ENCODE results near the gene UNC5A.

Gene UNC5A

DNA sequence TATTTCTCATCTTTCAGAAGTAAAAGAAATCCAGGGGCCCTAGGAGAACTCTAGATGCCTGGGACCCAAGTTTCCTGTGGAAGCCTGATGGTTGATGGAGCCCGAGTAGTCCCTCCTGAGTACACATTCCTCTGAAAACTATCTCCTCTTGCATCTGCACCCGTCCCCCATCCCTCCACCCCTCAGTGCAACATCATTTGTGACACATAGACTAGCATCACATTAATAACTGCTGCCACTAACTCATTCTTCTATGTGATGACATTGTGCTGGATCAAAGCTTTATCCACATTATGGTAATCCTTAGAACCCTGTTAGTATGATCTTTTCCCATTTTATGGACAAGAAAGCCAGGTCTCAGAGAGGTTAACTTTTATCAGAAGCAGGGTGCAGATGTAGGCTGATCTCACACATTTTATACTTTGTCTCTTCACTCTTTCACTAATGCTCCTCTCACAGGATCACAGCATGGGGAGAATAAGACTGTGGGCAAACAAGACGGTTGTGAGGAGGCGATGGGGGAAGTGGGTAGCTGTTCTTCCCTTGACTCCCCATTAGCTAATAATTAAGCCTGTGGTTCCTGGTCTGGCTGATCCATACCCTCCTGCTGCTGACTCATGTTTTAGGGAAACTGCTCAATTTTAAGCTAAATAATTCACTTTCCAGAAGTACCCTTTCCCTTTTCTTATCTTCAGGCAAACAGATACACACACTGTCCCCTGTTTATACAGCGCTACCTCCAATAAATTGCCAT lies 92.7 kb downstream of the UNC5A start:
- Histone ChIP-seq H3K4me1 (peaks cover 19 to 66% (median 36%) of the 10 kb centered on the region in 10 experiments), H3K4me3 (no peak overlapping the region), H3K9me3 (replicated peaks in 1 of 11) (no peaks in the 10 kb centered on the region), H3K9ac (peak overlapping the region in 2 of 11 experiments; percentile 12 to 50; a peak in 2 of 22 replicates), H4K20me1 (peaks cover 0 to 41% (median 0%) of the 10 kb centered on the region in 11 experiments; a peak in 7 of 22 replicates), H3K36me3 (peaks cover 45 to 77% (median 68%) of the 10 kb centered on the region in 11 experiments), H3K4me2 (peak overlapping the region in 3 of 11 experiments; percentile 93 to 97 (median 95); a peak in 6 of 22 replicates), H3K27me3 (no peaks in the 10 kb centered on the region), H3K27ac (peak overlapping the region in 3 of 11 experiments; percentile 4 to 82 (median 82); a peak in 3 of 22 replicates)
- TF ChIP-seq Cebpa-rat (IDR thresholded peaks at IDR 0.05), result no peak

DNA sequence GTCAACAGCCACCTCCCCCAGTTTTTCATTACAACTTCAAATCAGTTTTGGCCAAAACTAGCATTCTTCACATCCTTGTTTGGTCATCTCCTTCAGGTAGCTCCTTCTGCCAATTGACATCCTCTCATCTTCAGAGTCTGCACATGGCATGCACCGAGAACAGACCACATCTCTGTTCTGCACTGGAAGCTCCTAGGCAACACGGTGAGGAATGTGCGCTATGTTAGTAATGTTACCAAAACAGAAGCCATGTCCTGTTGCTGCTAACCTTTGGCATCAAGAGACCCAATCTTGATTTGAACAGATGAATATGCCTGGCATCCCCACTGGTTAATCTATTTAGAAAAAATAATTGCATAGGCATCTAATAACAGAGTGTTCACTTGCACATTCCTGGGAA lies 93.9 kb downstream of the UNC5A start:
- peak overlapping the region in 2 of 11 experiments; percentile 93 to 95; a peak in 3 of 22 replicates for H3K4me2 ChIP-seq
- peaks cover 55 to 89% (median 80%) of the 10 kb centered on the region in 11 experiments for H3K36me3 ChIP-seq
- no peak overlapping the region for H3K4me3 ChIP-seq
- peaks cover 0 to 52% (median 9%) of the 10 kb centered on the region in 11 experiments; a peak in 11 of 22 replicates for H4K20me1 ChIP-seq
- no peak for TF ChIP-seq Cebpa-rat (IDR thresholded peaks at IDR 0.05)
- no peak overlapping the region for H3K27ac ChIP-seq
- H3K4me1 ChIP-seq, result peaks cover 13 to 64% (median 25%) of the 10 kb centered on the region in 10 experiments
- no peaks in the 10 kb centered on the region for H3K27me3 ChIP-seq
- no peaks in the 10 kb centered on the region for H3K9me3 ChIP-seq (replicated peaks in 1 of 11)
- H3K9ac ChIP-seq, result no peak overlapping the region

DNA sequence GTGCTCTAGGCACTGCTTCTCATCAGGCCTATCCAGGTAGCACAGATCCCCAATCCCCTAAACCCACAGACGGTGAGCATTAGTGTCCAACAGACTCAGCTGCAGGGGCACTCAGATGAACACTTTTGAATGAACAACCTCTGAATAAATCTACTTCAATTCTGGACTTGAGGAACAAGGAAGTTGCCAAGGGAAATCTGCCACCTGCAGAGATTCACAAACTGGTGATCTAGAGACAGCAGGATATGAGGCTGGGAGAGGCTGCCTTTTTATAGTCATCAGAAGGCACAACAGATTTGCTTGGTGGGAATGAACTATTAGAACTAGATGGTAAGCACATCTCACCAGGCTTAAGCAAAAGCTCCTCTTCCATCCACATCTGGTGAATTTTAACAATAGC lies 95.8 kb downstream of the UNC5A start:
- no peak overlapping the region for H3K4me2 ChIP-seq
- no peak for TF ChIP-seq Cebpa-rat (IDR thresholded peaks at IDR 0.05)
- H3K4me1 ChIP-seq, result peaks cover 0 to 61% (median 7%) of the 10 kb centered on the region in 10 experiments; a peak in 10 of 20 replicates
- H3K9me3 ChIP-seq (replicated peaks in 1 of 11), result no peaks in the 10 kb centered on the region
- H3K9ac ChIP-seq, result no peak overlapping the region
- no peaks in the 10 kb centered on the region for H3K27me3 ChIP-seq
- H3K4me3 ChIP-seq, result no peak overlapping the region
- peaks cover 0 to 56% (median 21%) of the 10 kb centered on the region in 11 experiments; a peak in 15 of 22 replicates for H4K20me1 ChIP-seq
- H3K36me3 ChIP-seq, result peaks cover 65 to 99% (median 92%) of the 10 kb centered on the region in 11 experiments
- no peak overlapping the region for H3K27ac ChIP-seq

DNA sequence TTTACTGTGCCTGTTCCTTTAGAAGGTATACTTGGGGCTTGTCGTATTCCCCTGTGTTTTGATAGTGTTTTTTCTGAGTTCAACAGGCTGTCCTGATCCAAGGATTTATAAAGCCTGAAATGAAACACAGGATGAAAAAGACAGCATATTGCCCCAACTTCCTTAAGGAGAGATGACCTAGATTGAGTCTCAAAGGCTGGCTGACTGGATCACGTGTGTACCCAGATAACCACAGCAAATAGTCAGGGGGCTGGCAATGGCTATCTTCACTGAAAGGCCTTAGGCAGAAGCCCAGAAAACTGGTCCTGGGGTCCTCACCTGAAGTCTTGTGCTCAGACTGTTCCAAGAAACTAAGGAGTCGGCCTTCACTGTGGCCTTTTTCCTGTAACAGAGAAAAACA lies 96.4 kb downstream of the UNC5A start:
- Histone ChIP-seq H3K4me3 (no peak overlapping the region), H3K4me2 (no peak overlapping the region), H4K20me1 (peaks cover 0 to 59% (median 27%) of the 10 kb centered on the region in 11 experiments; a peak in 18 of 22 replicates), H3K4me1 (peaks cover 0 to 55% (median 4%) of the 10 kb centered on the region in 10 experiments; a peak in 10 of 20 replicates), H3K27me3 (no peaks in the 10 kb centered on the region), H3K36me3 (peaks cover 65 to 100% (median 96%) of the 10 kb centered on the region in 11 experiments), H3K27ac (no peak overlapping the region), H3K9ac (no peak overlapping the region), H3K9me3 (replicated peaks in 1 of 11) (no peaks in the 10 kb centered on the region)
- no peak for TF ChIP-seq Cebpa-rat (IDR thresholded peaks at IDR 0.05)

DNA sequence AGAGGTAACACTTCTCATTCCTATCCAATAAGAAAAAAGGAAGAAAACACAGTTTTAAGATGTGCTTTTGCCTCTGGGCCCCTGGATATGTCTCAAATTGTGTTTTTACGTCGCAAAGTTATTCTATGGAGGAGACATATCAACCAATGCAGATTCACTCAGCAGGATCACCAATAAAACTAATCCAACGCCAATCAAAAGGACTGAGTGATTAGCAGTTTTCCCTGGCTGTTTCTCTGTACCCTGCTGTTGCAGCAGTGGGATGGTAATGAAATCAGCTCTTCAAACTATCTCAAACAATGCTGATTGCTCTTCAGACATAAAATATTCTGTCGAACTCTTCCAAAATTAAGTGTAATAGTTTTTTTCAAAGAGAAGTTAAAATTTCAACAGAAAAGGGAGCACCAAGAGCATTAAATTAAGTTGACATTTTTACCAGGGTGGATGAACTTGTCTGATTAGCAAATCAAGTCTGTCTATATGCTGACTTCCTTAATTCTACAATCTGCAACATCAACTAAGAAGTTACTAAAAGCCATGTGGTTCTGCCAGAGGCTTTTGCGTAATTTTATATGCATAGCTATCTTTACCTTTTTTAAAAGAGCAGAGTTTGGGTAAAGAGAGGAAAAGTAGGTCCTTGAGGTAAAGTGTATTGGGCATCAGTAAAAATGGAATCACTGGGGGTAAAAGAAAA lies 98.5 kb downstream of the UNC5A start:
- H3K27ac ChIP-seq, result 0 out of 22 replicates have a peak overlapping the region, but pooled peaks of 1 of the 11 experiments have one; percentile 2
- peak overlapping the region in 2 of 11 experiments; percentile 34 to 44; a peak in 4 of 22 replicates for H3K4me2 ChIP-seq
- TF ChIP-seq Cebpa-rat (IDR thresholded peaks at IDR 0.05), result no peak
- peaks cover 70 to 100% (median 96%) of the 10 kb centered on the region in 11 experiments for H3K36me3 ChIP-seq
- no peaks in the 10 kb centered on the region for H3K27me3 ChIP-seq
- H3K4me3 ChIP-seq, result no peak overlapping the region
- H3K9me3 ChIP-seq (replicated peaks in 1 of 11), result no peaks in the 10 kb centered on the region
- no peak overlapping the region for H3K9ac ChIP-seq
- peaks cover 0 to 34% (median 0%) of the 10 kb centered on the region in 10 experiments; a peak in 6 of 20 replicates for H3K4me1 ChIP-seq
- H4K20me1 ChIP-seq, result peaks cover 8 to 67% (median 45%) of the 10 kb centered on the region in 11 experiments; a peak in 18 of 22 replicates

DNA sequence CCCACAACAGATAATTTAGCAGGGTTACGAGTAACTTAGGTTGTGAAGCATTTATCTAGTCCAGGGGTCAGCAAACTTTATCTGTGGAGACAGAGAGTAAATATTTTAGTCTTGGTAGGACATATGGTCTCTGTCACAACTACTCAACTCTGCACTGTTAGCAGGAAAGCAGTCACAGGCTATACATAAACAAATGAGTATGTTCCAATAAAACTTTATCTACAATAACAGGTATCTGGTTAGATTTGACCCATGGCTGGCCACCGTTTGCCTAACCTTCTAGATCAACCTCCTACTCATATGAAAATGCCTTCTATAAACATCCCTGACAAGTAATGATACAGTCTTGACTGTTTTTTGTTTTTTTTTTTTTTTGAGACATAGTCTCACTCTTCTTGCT lies 101.8 kb downstream of the UNC5A start:
- Histone ChIP-seq H3K4me1 (peaks cover 0 to 26% (median 0%) of the 10 kb centered on the region in 10 experiments; a peak in 5 of 20 replicates), H3K4me2 (no peak overlapping the region), H4K20me1 (peaks cover 11 to 86% (median 57%) of the 10 kb centered on the region in 11 experiments; a peak in 20 of 22 replicates), H3K9ac (no peak overlapping the region), H3K36me3 (peaks cover 69 to 100% (median 95%) of the 10 kb centered on the region in 11 experiments), H3K4me3 (no peak overlapping the region), H3K27ac (no peak overlapping the region), H3K9me3 (replicated peaks in 1 of 11) (no peaks in the 10 kb centered on the region), H3K27me3 (no peaks in the 10 kb centered on the region)
- TF ChIP-seq Cebpa-rat (IDR thresholded peaks at IDR 0.05), result no peak

DNA sequence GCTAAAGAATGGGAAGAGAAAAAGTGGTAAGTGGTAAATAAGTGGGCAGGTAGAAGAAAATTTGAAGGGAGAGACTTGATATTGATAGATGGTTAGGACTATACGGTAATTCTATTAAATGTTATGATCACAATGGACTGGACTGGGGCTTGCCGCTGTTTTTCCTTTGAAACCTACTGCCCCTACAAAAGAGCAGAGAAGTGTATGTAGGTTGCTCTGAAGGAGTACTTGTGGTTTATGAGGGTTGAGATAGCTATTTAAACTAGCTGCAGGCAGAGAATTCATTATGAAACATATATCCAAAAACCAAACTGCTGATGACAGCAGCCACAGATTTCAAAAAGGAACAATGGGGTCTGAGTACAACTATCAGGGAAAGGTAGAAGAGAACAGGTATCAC lies 105.5 kb downstream of the UNC5A start:
- Histone ChIP-seq H3K36me3 (peaks cover 79 to 100% (median 92%) of the 10 kb centered on the region in 11 experiments), H3K27ac (no peak overlapping the region), H3K9ac (no peak overlapping the region)

DNA sequence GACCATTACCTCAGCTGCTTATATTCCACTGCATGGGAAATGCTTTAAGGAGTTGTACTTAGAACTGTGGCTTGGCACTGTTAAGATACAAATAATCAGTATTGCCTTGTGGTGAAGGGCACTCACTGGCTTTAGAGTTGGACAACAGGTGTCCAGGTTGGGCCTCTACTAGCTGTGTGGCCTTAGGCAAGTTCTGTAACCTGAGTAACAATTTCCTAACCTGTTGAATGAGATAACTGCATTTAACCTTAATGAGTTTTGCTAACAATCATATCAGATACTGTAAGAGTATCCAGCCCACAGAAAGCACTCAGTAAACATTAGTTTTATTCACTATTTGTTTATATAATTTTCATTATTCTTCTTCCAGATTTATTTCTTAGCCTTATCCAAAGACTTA lies 106.0 kb downstream of the UNC5A start:
- no peak overlapping the region for H3K9ac ChIP-seq
- H3K36me3 ChIP-seq, result peaks cover 80 to 100% (median 93%) of the 10 kb centered on the region in 11 experiments
- H4K20me1 ChIP-seq, result peaks cover 14 to 86% (median 55%) of the 10 kb centered on the region in 11 experiments; a peak in 19 of 22 replicates
- H3K4me1 ChIP-seq, result no peaks in the 10 kb centered on the region
- H3K27me3 ChIP-seq, result no peaks in the 10 kb centered on the region
- no peak for TF ChIP-seq Cebpa-rat (IDR thresholded peaks at IDR 0.05)
- no peak overlapping the region for H3K27ac ChIP-seq
- no peak overlapping the region for H3K4me3 ChIP-seq
- no peak overlapping the region for H3K4me2 ChIP-seq
- H3K9me3 ChIP-seq (replicated peaks in 1 of 11), result no peaks in the 10 kb centered on the region

More for the DNA sequence above, 105.5 kb downstream of the UNC5A start:
- Histone ChIP-seq H3K4me2 (no peak overlapping the region), H3K4me3 (no peak overlapping the region), H3K4me1 (no peaks in the 10 kb centered on the region), H4K20me1 (peaks cover 14 to 86% (median 53%) of the 10 kb centered on the region in 11 experiments; a peak in 20 of 22 replicates), H3K9me3 (replicated peaks in 1 of 11) (no peaks in the 10 kb centered on the region), H3K27me3 (no peaks in the 10 kb centered on the region)
- TF ChIP-seq Cebpa-rat (IDR thresholded peaks at IDR 0.05), result no peak

DNA sequence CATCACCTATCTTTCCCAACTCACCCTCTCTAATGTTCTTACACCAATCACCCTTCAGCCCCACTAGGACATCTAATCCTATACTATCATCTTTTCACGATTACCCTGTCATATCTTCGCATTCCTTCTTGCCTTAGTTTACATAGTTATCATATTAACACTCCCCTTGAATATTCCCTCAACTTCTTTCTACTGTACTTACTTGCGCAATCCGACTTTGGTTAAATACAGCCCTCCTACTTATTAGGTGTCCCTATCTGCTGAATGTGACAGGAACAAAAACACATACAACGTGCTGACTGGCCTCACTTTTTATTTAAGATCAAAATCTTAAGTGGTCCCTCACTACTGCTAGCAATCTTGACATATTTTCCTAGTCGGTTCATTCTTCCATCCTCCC lies 108.3 kb downstream of the UNC5A start:
- H3K4me1 ChIP-seq, result no peaks in the 10 kb centered on the region
- H3K36me3 ChIP-seq, result peaks cover 71 to 100% (median 94%) of the 10 kb centered on the region in 11 experiments
- H3K4me3 ChIP-seq, result no peak overlapping the region
- H3K9ac ChIP-seq, result no peak overlapping the region
- H4K20me1 ChIP-seq, result peaks cover 14 to 84% (median 54%) of the 10 kb centered on the region in 11 experiments; a peak in 18 of 22 replicates
- no peak for TF ChIP-seq Cebpa-rat (IDR thresholded peaks at IDR 0.05)
- H3K27me3 ChIP-seq, result no peaks in the 10 kb centered on the region
- no peak overlapping the region for H3K4me2 ChIP-seq
- H3K9me3 ChIP-seq (replicated peaks in 1 of 11), result no peaks in the 10 kb centered on the region
- no peak overlapping the region for H3K27ac ChIP-seq
